Peyer's patch (tissue), 4 donors: ENCODE results near the gene DERL3.

Experiments used
- CTCF ChIP-seq, 6 experiments: fragments of 450-650 bp in 4 of 6; fragments of 200-600 bp in 2 of 6; sonication (generic) in 1 of 6; IDR thresholded peaks; one replicate each; pipeline ENCODE4 v1.5.1; 2017 to 2019; ENCODE audit warnings: antibody characterized with exemption in 6 of 6, mild to moderate bottlenecking in 3 of 6, moderate library complexity in 1 of 6
- POLR2A ChIP-seq, 2 donors: fragments of 450-650 bp; IDR thresholded peaks; one replicate each; pipeline ENCODE4 v1.5.1; 2017; ENCODE audit warnings: antibody characterized with exemption in 2 of 2, mild to moderate bottlenecking in 2 of 2, moderate library complexity in 2 of 2

- no peak for TF ChIP-seq POLR2A (IDR thresholded peaks at IDR 0.05)
- no peak for TF ChIP-seq CTCF (IDR thresholded peaks at IDR 0.05)
These were observed 15.4 kb downstream of the DERL3 start for GRCh38 chr22:23823331-23823791.
